ENCODE results near the gene ASPRV1.
A peak's percentile ranks its signal among the peaks of the same experiment; 100 is the strongest.

GRCh38 chr2:69911985-69912563 lies 49.4 kb downstream of the ASPRV1 start:
- TF ChIP-seq EZH2 (IDR thresholded peaks at IDR 0.05; ENCODE audit: low read depth), result no peak
- peak; percentile 83 for TF ChIP-seq CTCF (conservative IDR thresholded peaks at IDR 0.05)
